ENCODE data around the gene DMAC2L.
A peak's percentile ranks its signal among the peaks of the same experiment; 100 is the strongest.
"Not testable (repeated sequence)": the region's sequence is repeated elsewhere in the genome, so short reads cannot be mapped to it uniquely, and the experiment has no call there.

The DMAC2L gene

DNA sequence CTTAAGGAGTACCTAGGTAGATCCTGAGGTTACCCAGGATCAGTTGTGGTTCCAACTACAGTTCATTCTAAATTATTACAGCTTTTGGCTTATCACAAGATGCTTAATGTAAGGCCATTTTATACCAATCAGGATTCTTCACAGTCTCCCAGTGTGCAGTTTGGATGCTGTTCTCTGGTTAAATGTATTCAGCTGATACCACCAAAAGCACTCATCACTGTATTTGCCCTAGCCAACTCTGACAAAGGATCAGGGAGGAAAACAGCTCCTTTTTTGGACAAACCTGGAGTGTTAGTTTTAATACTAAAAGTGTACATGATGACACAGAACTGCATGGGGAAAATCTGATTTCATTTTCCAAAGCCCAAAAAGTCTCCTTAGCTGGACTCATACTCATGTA is 19.5 kb downstream of the DMAC2L start:
- DNase-seq: no peak

- DNase-seq: no peak
Measured at GRCh38 chr14:50333014-50333509, 20.9 kb downstream of the DMAC2L start.

DNA sequence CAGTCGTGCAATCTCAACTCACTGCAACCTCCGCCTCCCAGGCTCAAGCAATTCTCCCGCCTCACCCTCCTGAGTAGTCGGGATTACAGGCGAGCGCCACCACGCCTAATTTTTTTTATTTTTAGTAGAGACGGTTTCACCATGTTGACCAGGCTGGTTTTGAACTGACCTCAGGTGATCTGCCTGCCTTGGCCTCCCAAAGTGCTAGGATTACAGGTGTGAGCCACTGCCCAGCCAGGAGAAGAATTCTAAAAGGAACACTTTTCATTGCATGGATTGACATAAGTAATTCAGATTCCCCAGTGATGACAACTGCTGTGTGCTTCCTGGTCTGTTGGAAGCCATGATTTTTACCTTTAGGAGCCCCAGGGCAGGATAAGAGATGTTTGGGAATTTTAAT is 22.1 kb downstream of the DMAC2L start:
- no peak for DNase-seq

- DNase-seq: peak; percentile 82
Measured at GRCh38 chr14:50335389-50335788, 23.3 kb downstream of the DMAC2L start.

DNA sequence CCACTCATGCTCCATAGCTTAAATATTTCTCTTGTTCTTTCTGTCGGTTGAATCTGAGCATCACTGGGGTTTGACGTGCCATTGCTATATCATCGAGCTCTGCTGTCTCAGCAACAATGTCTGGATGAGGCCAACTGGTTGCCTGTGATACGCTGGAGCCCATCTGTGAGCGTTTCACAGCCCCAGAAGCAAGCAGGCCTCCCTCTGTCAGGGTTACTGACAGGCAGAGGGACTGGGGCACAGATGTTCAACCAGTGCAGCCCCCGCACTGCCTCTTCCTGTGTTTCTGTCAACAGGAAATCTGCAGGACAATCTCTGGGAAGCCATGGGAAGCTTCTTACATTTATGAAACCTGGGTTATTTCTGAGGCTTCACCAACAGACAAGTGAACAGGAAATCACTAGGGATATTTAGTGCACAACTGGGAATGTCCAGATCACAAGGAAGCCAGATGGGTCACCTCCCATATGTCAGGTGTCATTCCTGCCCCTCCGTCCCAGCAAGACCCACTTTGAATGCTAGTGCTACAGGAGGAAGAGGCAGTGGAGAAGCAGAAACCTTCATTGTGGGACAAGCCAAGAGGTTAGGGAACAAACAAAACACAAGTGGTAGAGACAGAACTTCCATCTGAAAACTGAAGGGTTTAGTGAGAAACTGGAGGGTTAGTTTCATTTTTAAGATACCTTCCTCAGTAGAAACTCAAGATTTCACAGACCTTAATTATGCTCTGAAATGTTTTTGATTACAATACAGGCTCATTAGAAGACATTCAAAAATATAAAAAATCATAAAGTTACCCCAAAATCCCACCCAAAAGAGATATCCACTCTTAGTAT is 24.1 kb downstream of the DMAC2L start:
- peak; percentile 71 for DNase-seq

DNA sequence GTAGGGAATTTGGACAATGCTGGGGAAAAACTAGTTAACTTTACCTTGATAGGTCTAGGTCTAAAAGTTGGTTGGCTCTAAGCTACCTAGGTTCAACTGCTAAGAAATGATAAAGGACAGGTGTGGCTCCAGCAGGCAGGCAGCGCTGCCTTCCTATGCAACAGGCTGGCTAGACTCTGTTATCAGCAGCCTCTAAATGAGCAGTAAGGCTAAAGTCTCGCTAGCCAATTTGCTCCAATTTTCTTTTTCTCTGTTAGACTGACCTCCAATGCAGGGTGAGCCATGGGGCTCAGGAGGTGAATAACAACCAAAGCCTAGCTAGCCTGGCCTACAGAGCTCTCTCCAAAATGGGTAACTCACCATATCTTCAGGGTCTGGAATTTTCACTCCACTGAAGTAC is 26.5 kb downstream of the DMAC2L start:
- no peak for DNase-seq

DNA sequence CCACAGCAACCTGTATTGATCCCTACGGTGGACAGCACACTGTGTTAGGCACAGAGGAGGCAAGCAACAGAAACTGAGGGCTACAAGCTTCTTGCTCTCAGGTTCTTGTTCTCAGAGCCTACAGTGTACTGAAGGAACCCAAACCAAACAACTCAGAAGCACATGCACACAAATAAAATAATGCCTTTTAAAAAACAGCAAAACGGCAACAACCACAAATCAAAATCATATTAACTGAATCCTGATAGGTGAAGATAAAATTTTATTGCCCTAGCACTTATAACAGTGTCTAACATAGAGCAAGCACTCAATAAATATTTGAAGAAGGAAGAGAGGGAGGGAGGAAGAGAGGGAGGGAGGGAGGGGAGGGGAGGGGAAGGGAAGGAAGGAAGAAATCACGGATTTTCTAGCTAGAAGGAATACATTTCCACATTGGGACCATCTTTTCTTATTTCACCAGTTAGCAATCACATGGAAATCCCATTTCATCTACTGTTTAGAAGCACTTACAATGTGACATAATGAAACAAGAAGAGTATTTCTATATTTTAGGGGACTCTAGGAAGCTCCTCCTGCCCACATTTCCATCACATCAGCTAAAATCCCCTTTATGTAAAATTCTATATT is 27.2 kb downstream of the DMAC2L start:
- no peak for DNase-seq

GRCh38 chr14:50340045-50340444 is 27.9 kb downstream of the DMAC2L start:
- no peak for DNase-seq

DNA sequence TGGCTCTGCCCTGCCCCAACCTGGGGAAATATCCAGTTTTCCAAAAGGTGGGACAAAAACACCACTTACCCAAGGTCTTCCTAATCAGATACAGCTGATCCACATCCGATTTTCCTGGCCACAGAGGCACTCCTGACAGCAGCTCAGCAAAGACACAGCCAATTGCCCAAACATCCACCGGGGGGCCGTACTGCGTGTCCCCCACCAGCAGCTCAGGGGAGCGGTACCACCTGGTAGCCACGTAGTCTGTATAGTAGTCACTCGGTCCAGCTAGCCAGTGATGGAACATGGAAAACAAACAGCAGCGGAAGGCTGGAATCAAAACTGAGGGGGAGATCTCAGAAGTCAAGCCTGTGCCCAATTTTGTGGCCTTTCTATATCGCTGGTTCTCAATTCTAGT is 28.8 kb downstream of the DMAC2L start:
- DNase-seq: no peak

- DNase-seq: peak; percentile 70
Measured at GRCh38 chr14:50342221-50343078, 30.3 kb downstream of the DMAC2L start.

GRCh38 chr14:50343434-50343833 is 31.3 kb downstream of the DMAC2L start:
- no peak for DNase-seq

DNA sequence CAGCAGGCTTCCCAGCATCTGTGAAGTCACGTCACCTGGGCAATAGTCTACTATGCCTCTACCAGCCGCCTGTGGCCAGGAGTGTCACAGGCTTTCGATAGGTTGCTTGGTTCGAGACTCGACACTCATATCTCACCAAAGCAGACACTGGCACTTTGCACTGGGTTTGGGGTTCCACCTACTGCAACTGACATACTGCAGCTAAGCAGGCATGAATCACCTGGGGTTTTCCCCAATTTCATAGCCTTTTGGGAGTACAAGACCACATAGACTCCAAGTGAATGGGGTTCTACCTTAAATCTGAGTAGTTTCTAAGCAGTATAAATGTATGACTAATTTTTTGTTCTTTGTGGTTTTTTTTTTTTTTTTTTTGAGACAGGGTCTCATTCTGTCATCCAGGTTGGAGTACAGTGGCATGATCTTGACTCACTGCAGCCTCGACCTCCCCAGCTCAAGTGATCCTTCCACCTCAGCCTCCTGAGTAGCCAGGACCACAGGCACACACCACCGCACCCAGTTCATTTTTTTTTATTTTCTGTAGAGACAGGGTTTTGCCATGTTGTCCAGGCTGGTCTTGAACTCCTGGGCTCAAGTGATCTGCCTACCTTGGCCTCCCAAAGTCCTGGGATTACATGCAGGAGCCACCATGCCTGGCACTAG is 32.1 kb downstream of the DMAC2L start:
- DNase-seq: no peak

- no peak for DNase-seq
Measured at GRCh38 chr14:50344876-50345563, 32.9 kb downstream of the DMAC2L start.

DNA sequence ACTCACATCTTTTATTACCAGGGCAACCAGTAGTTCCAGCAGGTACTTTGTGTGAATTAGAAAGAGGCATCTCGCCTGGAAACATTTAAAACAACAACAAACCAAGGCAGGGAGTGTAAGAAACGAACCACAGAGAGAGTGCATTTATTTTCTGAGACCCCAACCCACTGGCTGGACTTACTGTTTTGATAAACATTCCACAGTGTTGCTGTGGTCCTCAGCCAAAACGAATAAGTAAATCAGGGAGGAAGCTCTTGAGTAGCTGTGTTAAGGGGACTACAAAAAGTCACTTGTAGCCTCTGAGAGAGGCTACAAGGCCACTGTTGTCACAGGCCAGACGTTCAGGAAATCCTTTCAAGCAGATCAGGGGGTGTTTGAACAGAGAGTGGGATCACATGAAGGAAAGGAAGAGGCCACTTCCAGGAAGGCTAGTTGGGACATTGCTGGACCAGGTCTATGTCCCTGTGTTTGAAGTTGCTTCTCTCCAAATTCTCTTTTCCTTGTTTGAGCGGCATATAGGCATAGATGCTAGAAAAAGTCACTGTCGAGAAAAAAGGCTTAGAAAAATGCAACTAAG is 33.8 kb downstream of the DMAC2L start:
- DNase-seq: no peak

GRCh38 chr14:50347521-50347920 is 35.4 kb downstream of the DMAC2L start:
- no peak for DNase-seq

- no peak for DNase-seq
Measured at GRCh38 chr14:50348933-50349332, 36.8 kb downstream of the DMAC2L start.

DNA sequence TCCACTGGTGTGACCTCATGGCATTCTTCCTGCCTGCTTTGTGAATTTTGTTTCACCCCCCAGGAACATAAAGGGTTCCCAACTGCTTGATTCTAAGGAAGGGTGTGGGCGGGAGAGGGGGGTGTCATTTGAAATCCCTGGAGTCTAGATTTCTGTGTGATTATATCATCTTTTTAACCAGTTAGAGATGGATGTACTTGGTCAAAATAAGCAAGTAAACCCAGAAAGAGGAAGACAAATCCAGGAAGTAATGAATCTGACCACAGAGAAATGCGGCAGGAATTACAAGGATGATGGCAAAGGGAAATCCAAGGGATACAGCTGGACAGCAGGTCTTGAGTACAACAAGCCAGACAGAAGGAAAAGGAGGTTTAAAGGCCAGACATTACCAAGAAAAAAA is 38.9 kb downstream of the DMAC2L start:
- no peak for DNase-seq

DNA sequence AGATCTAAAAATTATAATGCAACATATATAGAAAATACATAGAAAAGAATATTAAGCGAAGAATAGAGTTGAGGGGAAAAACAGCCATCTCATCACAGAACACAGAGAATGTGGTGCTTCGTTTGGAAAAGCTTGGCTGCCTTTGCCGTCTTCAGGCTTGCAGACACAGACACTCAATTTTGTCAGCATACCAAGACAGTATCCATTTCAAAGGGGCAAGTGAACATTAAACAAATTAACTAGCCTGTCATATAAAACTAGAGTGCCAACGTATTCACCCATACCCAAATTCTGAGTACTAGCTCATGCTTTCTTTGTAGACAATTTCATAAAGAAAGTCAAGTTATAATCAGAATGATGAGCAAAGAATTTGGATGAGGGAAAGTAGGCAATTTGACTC is 40.5 kb downstream of the DMAC2L start:
- DNase-seq: no peak

DNA sequence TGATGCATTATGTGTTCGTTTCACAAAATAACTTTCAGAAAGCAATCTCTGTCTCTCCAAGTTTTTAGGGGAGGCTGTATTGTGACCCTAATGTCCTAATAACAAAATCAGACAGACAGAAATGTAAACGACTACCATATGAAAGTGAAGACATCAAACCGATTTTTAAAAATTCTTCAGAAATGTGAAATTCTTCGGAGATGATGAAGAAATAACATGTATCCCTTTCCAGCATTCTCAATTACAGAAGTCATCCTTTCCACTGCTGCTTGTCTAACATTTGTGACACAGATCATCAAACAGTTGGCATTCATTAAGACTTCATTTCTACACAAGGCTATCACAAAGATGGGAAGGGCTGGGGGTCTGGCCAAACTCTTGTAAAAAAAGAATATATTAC is 41.0 kb downstream of the DMAC2L start:
- DNase-seq: no peak

- DNase-seq: no peak
Measured at GRCh38 chr14:50354527-50354926, 42.4 kb downstream of the DMAC2L start.

GRCh38 chr14:50355692-50356091 is 43.6 kb downstream of the DMAC2L start:
- DNase-seq: no peak

DNA sequence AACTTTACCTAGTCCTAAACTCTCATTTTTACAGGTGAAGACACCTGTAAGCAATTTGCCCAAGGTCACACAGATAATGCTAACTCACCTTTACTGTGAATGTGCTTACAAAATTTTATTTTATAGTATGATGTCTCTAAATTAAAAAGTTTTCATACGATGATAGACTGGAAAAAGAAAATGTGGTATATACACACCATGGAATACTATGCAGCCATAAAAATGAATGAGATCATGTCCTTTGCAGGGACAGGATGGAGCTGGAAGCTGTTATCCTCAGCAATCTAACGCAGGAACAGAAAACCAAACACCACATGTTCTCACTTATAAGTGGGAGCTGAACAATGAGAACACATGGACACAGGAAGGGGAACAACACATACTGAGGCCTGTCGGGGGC is 44.2 kb downstream of the DMAC2L start:
- DNase-seq: not testable (repeated sequence)
